PC-3 (cell line): Measurements from ENCODE around the gene TMEM184A.

ENCODE experiments used
- CTCF ChIP-seq: fragments of 300-600 bp; sonication (generic); conservative IDR thresholded peaks from 2 replicates; pipeline ENCODE4 v1.5.1; 2017; ENCODE audit warnings: antibody characterized with exemption, low read depth, mild to moderate bottlenecking, low read length
- EZH2 ChIP-seq: fragments of 300-600 bp; sonication (generic); IDR thresholded peaks from one replicate; pipeline ENCODE4 v1.6.1; 2017; ENCODE audit warnings: antibody characterized with exemption, mild to moderate bottlenecking, low read length; ENCODE audit not compliant: unreplicated experiment
- EZH2phosphoT487 ChIP-seq: fragments of 300-600 bp; sonication (generic); IDR thresholded peaks from 2 replicates; pipeline ENCODE4 v1.6.1; 2018; ENCODE audit warnings: mild to moderate bottlenecking, antibody characterized with exemption, low read length, borderline replicate concordance

GRCh38 chr7:1536455-1536742 is 19.6 kb downstream of the TMEM184A start:
- no peak for TF ChIP-seq CTCF
- no peak for TF ChIP-seq EZH2phosphoT487
- no peak for TF ChIP-seq EZH2
